ENCODE results near the gene TPRKB. TPM values are rescaled to one million over a fixed set of nuclear protein-coding genes. Genes with fewer than 3 reads are reported as not detected.
A peak's percentile ranks its signal among the peaks of the same experiment; 100 is the strongest.

Gene TPRKB
- total and polyA plus RNA-seq, 9 of the 15 experiments (the other 6 are each of a cell fraction or from before 2014, with no cell fraction given), result 55.6 to 250 (median 112) TPM

DNA sequence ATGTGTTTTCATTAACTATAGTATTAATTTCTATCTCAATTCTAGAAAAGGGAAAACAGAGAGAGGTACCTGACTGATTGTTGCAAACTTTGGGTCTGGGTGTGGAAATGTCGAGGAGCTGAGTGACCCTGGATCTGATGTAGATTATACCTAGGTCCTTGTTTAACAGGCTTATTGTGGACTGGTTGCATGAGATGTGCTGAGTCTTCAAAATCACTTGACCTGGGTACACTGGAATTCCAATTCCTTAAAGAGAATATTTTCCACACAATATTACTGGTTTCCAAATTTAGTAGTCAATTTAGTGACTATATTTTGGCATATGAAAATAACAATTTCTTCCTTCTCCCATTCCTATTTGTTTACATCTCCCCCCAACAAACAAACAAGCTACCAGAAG lies 29.2 kb upstream of the TPRKB start:
- ChIA-PET POLR2A (no interaction called here), CTCF (ENCODE audit: low intra/inter-chr PET ratio) (no interaction called here)
- in situ Hi-C loops (cut with MboI), result no loop called here
- WGBS (ENCODE audit: insufficient coverage, low coverage, missing lambda C conversion rate), result 93% methylated on average over 1 of the region's 1 CpG
- no peak for FAIRE-seq
- Histone ChIP-seq H3K9me1 (ENCODE audit: control insufficient read depth, insufficient read depth, low read length) (no peaks in the 10 kb centered on the region), H3K79me2 (ENCODE audit: control insufficient read depth, insufficient read depth, low read length) (no peaks in the 10 kb centered on the region), H3K4me3 (no peak overlapping the region), H3K36me3 (ENCODE audit: control insufficient read depth, insufficient read depth, low read length) (peaks cover 71% of the 10 kb centered on the region), H3K4me1 (replicated peaks in 1 of 2; ENCODE audit: control insufficient read depth in 2 of 2, insufficient read depth in 2 of 2, low read length in 2 of 2) (no peaks in the 10 kb centered on the region), H3K27ac (ENCODE audit: extremely low read depth, low read depth, low read length) (no peak overlapping the region), H3K27me3 (ENCODE audit: control insufficient read depth in 2 of 2, insufficient read depth in 2 of 2, low read length in 2 of 2) (no peaks in the 10 kb centered on the region), H4K20me1 (replicated peaks; ENCODE audit: control insufficient read depth, insufficient read depth, low read length) (no peaks in the 10 kb centered on the region), H3K9ac (ENCODE audit: insufficient read depth in 1 of 2, low read depth in 2 of 2, low read length in 2 of 2) (no peak overlapping the region), H2AFZ (ENCODE audit: low read depth, low read length) (no peak overlapping the region), H3K4me2 (ENCODE audit: insufficient read depth, low read length) (no peak overlapping the region), H3K9me3 (replicated peaks; ENCODE audit: control insufficient read depth, insufficient read depth, low read depth, low read length) (no peaks in the 10 kb centered on the region)
- TF ChIP-seq ZNF316 (IDR thresholded peaks at IDR 0.05) (peak; percentile 75), EGR1 (conservative IDR thresholded peaks at IDR 0.05) (no peak), KAT2B (IDR thresholded peaks at IDR 0.05; ENCODE audit: low read depth, low read length) (no peak), C11orf30 (IDR thresholded peaks at IDR 0.05; ENCODE audit: low read depth) (peak; percentile 63; the same call in 1 of the 2 replicates)
- DNase-seq (ENCODE audit: extremely low read depth in 1 of 4, low spot score in 3 of 4), result no peak
- ATAC-seq, result no peak
- intact Hi-C loops (cut with micrococcal nuclease), result no loop called here
- no TSS peak for BruUV-seq (replicated peaks)

- Histone ChIP-seq H3K4me1 (replicated peaks in 1 of 2; ENCODE audit: control insufficient read depth in 2 of 2, insufficient read depth in 2 of 2, low read length in 2 of 2) (no peaks in the 10 kb centered on the region), H2AFZ (ENCODE audit: low read depth, low read length) (no peak overlapping the region), H3K4me2 (ENCODE audit: insufficient read depth, low read length) (no peak overlapping the region), H3K9me1 (ENCODE audit: control insufficient read depth, insufficient read depth, low read length) (no peaks in the 10 kb centered on the region), H3K36me3 (ENCODE audit: control insufficient read depth, insufficient read depth, low read length) (peaks cover 74% of the 10 kb centered on the region), H3K79me2 (ENCODE audit: control insufficient read depth, insufficient read depth, low read length) (no peaks in the 10 kb centered on the region), H3K9ac (ENCODE audit: insufficient read depth in 1 of 2, low read depth in 2 of 2, low read length in 2 of 2) (no peak overlapping the region), H3K27me3 (ENCODE audit: control insufficient read depth in 2 of 2, insufficient read depth in 2 of 2, low read length in 2 of 2) (no peaks in the 10 kb centered on the region), H4K20me1 (replicated peaks; ENCODE audit: control insufficient read depth, insufficient read depth, low read length) (no peaks in the 10 kb centered on the region), H3K27ac (ENCODE audit: extremely low read depth, low read depth, low read length) (no peak overlapping the region), H3K4me3 (no peak overlapping the region), H3K9me3 (replicated peaks; ENCODE audit: control insufficient read depth, insufficient read depth, low read depth, low read length) (no peaks in the 10 kb centered on the region)
- intact Hi-C loops (cut with micrococcal nuclease), result no loop called here
- in situ Hi-C loops (cut with MboI), result no loop called here
- no peak for DNase-seq (ENCODE audit: extremely low read depth in 1 of 4, low spot score in 3 of 4)
- peak; percentile 69; the same call in 2 of the 3 replicates for ATAC-seq
- ChIA-PET POLR2A (no interaction called here), CTCF (ENCODE audit: low intra/inter-chr PET ratio) (no interaction called here)
- no peak for FAIRE-seq
- TF ChIP-seq KLF10 (CRISPR knock-in tag; IDR thresholded peaks at IDR 0.05) (no peak), EGR1 (conservative IDR thresholded peaks at IDR 0.05) (peak; percentile 60), FOXM1 (IDR thresholded peaks at IDR 0.05; ENCODE audit: low read depth) (no peak), FOXM1 (CRISPR knock-in tag; IDR thresholded peaks at IDR 0.05; ENCODE audit: low read depth) (no peak)
- TF ChIP-seq, protein P1, sequence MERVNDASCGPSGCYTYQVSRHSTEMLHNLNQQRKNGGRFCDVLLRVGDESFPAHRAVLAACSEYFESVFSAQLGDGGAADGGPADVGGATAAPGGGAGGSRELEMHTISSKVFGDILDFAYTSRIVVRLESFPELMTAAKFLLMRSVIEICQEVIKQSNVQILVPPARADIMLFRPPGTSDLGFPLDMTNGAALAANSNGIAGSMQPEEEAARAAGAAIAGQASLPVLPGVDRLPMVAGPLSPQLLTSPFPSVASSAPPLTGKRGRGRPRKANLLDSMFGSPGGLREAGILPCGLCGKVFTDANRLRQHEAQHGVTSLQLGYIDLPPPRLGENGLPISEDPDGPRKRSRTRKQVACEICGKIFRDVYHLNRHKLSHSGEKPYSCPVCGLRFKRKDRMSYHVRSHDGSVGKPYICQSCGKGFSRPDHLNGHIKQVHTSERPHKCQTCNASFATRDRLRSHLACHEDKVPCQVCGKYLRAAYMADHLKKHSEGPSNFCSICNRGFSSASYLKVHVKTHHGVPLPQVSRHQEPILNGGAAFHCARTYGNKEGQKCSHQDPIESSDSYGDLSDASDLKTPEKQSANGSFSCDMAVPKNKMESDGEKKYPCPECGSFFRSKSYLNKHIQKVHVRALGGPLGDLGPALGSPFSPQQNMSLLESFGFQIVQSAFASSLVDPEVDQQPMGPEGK (CRISPR knock-in tag; IDR thresholded peaks at IDR 0.05; ENCODE audit: borderline replicate concordance), result no peak
- WGBS (ENCODE audit: insufficient coverage, low coverage, missing lambda C conversion rate), result 92% methylated on average over 1 of the region's 1 CpG
- BruUV-seq (replicated peaks), result no TSS peak
These were observed 27.8 kb upstream of the TPRKB start for GRCh38 chr2:73764945-73765344.

Data from K562 (cell line).